Keratinocyte (primary cell): ENCODE measurements around the gene IL1RL1.

Source experiments
- CTCF ChIP-seq, 3 experiments: IDR thresholded peaks in 1 of 3; conservative IDR thresholded peaks in 1 of 3; optimal IDR thresholded peaks in 1 of 3; 2 replicates in 2 of 3; 3 replicates in 1 of 3; pipeline versions ENCODE3 to v1.5.1; 2011; ENCODE audit warnings: low read length in 3 of 3, mild to moderate bottlenecking in 3 of 3, moderate library complexity in 2 of 3, control low read depth in 1 of 3, inconsistent platforms in 1 of 3; ENCODE audit not compliant: insufficient read depth in 2 of 3; ENCODE audit errors: extremely low read depth in 1 of 3
- EZH2 ChIP-seq: IDR thresholded peaks from one replicate; pipeline ENCODE4 v1.6.1; 2012; ENCODE audit warnings: inconsistent platforms, mild to moderate bottlenecking, low read length, moderate library complexity

DNA sequence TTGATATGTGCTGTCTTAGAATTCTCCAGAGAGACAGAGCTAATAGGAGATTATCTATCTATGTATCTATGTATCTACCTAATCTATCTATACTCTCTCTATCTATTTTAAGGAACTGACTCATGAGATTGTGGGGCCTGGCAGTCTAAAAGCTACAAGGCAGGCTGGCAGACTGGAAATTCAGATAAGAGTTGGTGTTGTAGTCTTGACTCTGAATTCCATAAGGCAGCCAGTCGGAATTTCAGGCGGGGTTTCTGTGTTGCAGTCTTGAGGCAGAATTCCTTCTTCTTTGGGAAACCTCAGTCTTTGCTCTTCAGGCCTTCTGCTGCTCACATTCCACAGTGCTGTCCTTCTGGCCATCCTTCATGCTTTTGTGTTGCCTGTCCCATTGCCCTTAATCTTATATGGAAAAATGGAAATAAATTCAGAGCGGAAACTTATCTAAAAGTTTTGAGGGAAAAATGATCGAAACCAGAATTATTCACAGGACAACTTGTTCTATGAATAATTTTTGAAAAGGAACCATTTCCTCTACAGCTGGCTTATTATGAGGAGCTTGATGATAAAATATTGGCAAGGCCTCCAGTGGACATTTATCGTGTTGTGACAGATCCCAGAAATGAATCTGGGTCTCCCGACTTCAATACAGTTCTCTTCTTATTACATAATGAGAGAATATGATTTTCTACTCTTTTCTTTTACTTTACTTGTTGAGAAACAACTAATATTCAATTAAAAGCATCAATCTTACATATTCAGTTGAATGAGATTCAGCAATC is 10.8 kb downstream of the IL1RL1 start:
- TF ChIP-seq CTCF (optimal IDR thresholded peaks at IDR 0.05 in 1 of 3, IDR thresholded peaks at IDR 0.05 in 1 of 3, conservative IDR thresholded peaks at IDR 0.05 in 1 of 3; ENCODE audit: extremely low read depth in 1 of 3, insufficient read depth in 2 of 3, low read length in 3 of 3) (no peak), EZH2 (no peak)
